NCI-H345 treated with DMSO at 0.1 percent for 48 hours (cell line): ENCODE measurements around the gene ZFAND2B.
"Not testable (repeated sequence)": the region's sequence is repeated elsewhere in the genome, so short reads cannot be mapped to it uniquely, and the experiment has no call there.

Source experiments
- DNase-seq: peaks from one replicate; lab custom pipeline; 2025; ENCODE audit not compliant: unreplicated experiment; lab: John Stamatoyannopoulos, UW

Gene ZFAND2B

GRCh38 chr2:219175928-219176817 is 30.4 kb upstream of the ZFAND2B start:
- no peak for DNase-seq

DNA sequence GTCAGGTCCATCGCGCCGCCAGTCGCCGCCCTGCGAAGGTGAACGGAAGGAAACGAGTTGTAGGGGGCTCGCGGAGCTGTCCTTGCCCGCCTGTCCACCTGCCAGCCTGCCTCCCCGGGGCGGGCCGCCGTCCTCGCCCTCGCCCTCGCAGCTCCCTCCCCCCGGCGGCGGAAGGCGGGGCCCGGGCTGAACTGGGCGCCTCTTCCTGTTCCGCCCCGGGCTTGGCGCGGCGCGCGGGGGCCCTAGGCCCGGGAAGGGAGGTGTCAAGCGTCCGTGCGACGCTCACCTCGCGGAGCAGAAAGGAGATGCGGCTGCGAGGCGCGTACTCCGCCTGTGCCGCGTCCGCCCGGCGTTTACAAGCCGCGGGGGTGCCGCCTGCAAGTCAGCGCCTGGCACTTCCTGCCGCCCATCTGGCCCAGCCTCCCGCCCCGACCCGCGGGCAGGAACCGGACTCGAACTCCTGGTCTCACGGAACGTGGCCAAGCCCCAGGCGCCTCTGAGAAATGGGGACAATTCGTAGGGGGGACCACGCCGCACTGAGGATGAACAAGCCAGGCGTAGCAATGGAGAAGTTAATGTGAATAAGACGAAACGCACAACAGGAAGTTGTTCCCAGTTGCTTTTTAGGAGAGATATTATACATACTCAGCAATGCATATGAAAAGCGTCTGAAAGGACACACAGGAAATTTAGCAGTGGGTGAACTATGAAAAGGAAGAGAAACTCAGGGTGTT is 29.6 kb upstream of the ZFAND2B start, which contains the start of gene CNPPD1:
TSS of gene CNPPD1 (minus strand) at position 108 of the 734 bp plus-strand sequence. CDS start at position 11, 97 bp downstream.
- DNase-seq = peak; percentile 63

GRCh38 chr2:219177552-219178376 is 28.8 kb upstream of the ZFAND2B start, which contains the start of gene RETREG2:
RETREG2 (plus strand) TSS chr2:219178275; CDS start chr2:219178353, 78 bp downstream.
- peak; percentile 78 for DNase-seq

DNA sequence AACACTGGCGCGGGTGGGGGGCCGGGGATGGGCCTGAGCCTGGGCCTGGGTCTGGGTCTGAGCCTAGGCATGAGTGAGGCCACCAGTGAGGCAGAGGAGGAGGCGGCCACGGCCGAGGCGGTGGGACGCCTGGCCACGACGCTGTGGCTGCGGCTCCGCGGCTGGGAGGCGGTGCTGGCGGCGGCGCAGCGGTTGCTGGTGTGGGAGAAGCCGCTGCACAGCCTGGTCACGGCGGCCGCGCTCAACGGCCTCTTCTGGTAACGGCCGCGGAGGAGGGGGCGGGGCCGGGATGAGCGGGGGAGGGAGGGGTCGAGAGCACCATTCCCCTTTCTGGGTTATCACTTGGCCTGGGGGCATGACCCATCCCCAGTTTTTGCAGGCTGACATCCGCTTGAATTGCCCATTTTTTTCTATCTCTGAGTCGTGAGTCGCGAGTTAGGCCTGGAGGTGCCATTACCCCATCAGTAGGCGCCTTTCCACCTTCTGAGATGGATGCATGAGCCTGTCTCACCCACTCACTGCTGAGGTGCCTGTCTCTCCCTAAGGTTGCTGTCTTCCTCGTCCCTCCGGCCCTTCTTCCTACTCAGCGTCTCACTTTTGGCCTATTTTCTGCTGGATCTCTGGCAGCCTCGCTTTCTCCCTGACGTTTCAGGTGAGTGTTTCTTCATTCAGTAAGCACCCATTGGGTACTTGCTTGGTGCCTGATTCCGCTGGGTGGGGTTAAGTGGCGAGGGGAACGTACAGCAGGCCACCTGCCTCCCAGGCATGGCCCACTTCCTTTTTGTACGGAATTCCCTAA is 28.0 kb upstream of the ZFAND2B start:
- DNase-seq = no peak

DNA sequence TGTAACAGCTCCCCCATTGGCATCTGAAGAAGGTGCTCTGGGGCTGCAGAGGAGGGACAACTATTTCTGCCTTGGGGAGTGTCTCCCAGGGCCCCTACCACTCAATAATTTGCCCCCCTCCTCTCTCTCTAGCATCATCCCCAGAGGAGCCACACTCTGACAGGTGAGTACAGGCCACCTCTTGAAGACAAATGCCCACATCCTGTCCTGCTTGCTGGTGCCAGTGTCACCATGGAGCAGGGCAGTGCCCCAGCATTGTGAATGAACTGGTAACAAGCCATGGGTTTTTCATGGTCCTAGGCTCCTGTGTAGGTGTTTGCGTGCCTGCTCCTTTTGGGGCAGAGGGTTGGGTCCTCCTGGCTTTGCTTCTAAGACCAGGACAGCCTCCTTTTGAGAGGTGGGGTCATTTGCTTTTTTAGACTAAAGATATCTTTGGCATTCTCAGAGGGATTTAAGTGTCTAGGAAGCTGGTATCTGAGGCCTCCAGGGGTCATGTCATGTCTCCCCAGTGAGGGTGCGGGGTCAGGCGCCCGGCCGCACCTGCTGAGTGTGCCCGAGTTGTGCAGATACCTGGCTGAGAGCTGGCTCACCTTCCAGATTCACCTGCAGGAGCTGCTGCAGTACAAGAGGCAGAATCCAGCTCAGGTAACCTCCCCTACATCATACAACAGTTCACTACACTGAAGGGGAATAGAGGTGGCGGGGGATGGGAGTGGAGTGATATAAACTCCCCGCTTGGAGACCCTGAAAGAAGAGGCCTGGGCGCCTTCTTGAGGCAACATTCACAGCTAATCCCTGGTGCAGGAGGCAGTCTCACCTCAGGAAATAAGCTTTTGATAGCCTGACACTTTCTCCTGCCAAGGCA is 26.7 kb upstream of the ZFAND2B start:
- DNase-seq = no peak

- no peak for DNase-seq
These were observed 25.6 kb upstream of the ZFAND2B start for GRCh38 chr2:219180961-219181360.

GRCh38 chr2:219181531-219181930 is 25.1 kb upstream of the ZFAND2B start:
- DNase-seq = no peak

DNA sequence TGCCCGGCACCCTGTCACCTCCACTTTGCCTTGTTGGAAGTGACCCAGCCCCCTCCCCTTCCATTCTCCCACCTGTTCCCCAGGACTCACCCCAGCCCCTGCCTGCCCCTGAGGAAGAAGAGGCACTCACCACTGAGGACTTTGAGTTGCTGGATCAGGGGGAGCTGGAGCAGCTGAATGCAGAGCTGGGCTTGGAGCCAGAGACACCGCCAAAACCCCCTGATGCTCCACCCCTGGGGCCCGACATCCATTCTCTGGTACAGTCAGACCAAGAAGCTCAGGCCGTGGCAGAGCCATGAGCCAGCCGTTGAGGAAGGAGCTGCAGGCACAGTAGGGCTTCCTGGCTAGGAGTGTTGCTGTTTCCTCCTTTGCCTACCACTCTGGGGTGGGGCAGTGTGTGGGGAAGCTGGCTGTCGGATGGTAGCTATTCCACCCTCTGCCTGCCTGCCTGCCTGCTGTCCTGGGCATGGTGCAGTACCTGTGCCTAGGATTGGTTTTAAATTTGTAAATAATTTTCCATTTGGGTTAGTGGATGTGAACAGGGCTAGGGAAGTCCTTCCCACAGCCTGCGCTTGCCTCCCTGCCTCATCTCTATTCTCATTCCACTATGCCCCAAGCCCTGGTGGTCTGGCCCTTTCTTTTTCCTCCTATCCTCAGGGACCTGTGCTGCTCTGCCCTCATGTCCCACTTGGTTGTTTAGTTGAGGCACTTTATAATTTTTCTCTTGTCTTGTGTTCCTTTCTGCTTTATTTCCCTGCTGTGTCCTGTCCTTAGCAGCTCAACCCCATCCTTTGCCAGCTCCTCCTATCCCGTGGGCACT is 24.0 kb upstream of the ZFAND2B start:
- DNase-seq = no peak

- DNase-seq = no peak
These were observed 23.3 kb upstream of the ZFAND2B start for GRCh38 chr2:219183151-219183772.

GRCh38 chr2:219184121-219184520 is 22.5 kb upstream of the ZFAND2B start:
- no peak for DNase-seq

DNA sequence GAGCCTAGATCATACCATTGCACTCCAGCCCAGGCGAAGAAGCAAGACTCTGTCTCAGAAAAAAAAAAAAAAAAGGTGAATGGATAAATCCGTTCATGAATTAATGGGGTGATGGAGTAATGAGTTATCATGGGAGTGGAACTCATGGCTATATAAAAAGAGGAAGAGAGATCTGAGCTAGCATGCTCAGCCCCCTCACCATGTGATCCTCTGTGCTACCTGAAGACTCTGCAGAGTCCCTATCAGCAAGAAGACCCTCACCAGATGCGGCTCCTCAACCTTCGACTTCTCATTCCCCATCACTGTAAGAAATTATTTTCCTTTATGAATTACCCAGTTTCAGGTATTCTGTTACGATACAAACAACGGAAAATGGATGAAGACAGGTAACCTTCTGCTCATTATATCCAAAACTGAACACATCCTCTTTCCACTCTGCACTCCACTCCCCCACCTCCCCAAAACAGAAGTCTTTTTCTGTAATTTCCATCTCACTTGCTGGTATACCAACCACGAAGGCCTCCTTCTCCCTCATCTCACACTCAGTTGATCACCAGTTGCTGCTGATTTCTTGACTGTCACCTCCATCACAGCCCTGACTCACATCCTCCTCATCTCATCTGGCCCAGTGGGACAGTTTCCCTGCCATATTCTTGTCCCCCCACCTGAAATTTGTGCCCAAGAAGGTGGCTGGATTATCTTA is 19.7 kb upstream of the ZFAND2B start:
- DNase-seq = no peak

DNA sequence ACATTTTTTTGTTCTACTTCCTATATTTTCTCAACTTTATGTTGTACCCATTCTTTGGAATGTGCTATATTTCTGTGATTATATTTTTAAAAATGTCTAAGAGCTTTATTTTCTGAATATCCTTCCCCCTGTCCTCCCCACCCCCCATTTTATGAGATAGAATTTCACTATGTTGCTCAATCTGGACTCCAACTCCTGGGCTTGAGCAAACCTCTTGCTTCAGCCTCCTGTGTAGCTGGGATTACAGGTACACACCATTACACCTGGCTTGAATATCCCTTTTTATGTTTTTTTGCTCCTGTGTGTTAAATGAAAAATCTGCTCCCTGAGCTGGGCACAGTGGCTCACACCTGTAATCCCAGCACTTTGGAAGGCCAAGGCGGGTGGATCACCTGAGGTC is 9.2 kb upstream of the ZFAND2B start:
- no peak for DNase-seq

DNA sequence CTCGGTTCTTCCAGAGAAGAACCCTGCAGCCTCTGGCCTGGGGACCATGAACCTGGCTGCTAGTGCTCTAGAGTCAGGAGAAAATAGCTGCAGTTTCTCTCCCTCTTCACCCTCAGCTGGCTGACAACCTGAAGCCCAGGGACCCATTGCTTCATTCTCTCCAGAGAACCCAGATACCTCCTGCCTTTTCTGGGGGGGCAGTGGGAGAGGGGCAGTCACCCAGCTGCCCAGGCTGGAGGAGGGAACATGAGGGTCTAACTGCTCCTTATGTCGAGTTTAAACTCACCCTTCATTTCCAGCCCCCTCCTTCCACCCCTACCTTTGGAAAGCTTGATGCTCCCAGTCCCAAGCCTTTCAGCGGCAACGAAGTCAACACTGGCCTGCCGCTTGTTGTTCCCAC is 7.6 kb upstream of the ZFAND2B start:
- no peak for DNase-seq

DNA sequence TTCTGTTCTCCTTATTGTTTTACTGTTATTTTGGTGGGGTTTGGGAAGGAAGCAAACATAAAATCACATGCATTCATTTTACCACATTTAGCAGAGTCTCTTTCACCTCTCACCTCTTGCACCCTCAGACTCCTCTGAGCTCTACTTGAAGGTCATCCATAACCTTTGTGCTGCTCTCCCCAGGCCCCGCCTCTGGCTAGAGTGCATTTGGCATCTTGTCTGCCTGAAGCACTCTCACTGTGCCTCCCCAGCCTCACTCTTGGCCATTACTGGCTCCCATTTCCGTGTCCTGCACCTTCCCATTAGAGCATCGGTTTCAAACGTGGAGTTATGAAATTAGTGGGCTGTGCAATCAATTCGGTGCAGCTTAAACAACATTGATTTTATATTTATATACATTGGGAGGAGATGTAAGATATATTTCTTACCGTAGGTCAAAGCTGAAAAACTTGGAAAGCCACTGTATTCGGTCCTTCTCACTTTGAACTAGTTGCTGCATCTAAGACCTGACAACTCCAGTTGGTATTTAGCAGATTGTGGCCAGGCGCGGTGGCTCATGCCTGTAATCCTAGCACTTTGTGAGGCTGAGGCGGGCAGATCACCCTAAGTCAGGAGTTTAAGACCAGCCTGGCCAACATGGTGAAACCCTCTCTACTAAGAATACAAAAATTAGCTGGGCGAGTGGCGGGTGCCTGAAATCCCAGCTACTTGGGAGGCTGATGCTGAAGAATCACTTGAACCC is 6.9 kb upstream of the ZFAND2B start:
- no peak for DNase-seq

GRCh38 chr2:219200502-219201326 is 5.9 kb upstream of the ZFAND2B start:
- not testable (repeated sequence) for DNase-seq

- not testable (repeated sequence) for DNase-seq
These were observed 5.3 kb upstream of the ZFAND2B start for GRCh38 chr2:219201331-219201730.
